ENCODE measurements around the gene MACC1. TPM values are rescaled to one million over a fixed set of nuclear protein-coding genes. Genes with fewer than 3 reads are reported as not detected.
A peak's percentile ranks its signal among the peaks of the same experiment; 100 is the strongest.
"Not testable (repeated sequence)": the region's sequence is repeated elsewhere in the genome, so short reads cannot be mapped to it uniquely, and the experiment has no call there.

Gene MACC1
- total RNA-seq, 1 donor: 6.7 TPM

DNA sequence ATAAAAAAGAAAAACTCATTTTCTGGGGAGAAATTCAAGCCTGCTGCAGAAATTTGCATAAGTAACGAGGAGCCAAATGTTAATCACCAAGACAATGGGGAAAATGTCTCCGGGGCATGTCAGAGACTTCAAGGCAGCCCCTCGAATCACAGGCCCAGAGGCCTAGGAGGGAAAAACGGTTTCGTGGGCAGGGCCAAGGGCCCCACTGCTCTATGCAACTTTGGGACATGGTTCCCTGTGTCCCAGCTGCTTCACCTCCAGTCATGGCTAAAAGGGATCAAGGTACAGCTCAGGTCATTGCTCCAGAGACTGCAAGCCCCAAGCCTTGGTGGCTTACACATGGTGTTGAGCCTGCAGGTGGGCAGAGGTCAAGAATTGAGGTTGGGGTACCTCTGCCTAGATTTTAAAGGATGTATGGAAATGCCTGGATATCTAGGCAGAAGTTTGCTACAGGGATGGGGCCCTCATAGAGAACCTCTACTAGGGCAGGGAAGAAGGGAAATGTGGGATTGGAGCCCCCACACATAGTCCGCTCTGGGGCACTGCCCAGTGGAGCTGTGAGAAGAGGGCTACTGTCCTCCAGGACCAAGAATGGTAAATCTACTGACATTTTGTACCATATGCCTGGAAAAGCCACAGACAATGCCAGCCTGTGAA, 8.4 kb downstream of the MACC1 start:
- no peak for DNase-seq (ENCODE audit: low read depth in 2 of 3, low spot score in 2 of 3)

DNA sequence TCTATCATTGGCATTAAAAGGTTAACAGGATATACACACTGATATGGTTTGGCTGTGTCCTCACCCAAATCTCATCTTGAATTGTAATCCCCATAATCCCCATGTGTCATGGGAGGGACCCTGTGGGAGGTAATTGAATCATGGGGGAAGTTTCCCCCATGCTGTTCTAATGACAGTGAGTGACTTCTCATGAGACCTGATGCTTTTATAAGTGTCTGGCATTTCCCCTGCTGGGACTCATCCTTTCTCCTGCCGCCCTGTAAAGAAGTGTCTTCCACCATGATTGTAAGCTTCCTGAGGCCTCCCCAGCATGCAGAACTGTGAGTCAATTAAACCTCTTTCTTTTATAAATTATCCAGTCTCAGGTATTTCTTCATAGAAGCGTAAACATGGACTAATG, 9.4 kb downstream of the MACC1 start:
- not testable (repeated sequence) for DNase-seq (ENCODE audit: low read depth in 2 of 3, low spot score in 2 of 3)

DNA sequence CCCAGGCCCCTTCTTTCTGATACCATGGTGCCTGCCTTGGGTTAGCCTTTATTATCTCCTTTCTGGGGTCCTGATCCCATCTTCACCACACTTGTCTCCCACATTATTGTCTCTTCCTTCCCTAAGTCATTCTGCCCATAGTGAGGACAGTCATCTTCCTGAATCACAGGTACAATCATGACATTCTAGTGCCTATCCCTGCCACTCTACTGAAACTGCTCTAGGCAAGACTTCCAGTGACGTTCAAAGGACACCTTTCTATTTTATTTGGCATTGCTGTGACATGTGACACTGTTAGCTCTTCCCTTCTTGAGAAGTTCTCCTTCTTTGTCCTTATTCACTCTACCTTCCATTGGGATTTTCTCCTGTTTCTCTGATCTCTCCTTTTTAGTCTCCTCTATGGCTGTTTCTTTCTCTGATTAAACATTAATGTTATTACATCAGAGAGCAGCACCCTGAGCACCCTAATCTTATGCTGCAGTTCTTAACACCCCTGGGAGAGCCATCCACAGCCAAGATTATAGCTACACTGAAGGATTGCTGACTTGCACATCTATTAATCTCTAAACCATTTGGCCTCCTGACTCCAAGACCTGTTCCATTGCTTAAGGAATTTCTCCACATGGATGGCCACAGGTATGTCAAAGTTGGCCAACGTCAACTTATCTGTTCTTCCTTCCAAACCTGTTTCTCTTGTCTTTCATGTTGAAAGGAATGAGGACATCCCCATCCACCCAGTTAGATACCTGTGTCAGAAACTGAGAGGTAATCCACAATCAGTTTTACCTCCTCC, 10.9 kb downstream of the MACC1 start:
- DNase-seq (ENCODE audit: low read depth in 2 of 3, low spot score in 2 of 3): no peak

DNA sequence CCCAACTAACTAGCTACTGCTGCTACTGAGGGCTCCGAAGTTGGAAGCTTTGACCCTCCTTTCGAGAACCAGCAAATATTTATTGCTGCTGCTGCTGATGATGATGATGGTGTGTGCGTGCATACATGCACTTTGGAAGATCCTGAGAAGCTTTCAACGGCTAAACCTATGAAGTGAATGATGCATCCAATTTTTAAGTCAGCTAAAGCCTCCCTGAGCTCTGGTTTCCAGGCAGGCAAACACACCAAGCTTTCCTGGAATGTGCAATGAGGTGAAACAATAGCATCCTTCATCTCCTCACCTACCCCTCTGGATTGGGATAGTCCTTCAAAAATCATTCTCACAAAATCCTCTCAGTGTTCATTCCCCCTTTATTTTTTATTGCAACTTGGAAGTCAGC, 13.9 kb downstream of the MACC1 start:
- no peak for DNase-seq (ENCODE audit: low read depth in 2 of 3, low spot score in 2 of 3)

DNA sequence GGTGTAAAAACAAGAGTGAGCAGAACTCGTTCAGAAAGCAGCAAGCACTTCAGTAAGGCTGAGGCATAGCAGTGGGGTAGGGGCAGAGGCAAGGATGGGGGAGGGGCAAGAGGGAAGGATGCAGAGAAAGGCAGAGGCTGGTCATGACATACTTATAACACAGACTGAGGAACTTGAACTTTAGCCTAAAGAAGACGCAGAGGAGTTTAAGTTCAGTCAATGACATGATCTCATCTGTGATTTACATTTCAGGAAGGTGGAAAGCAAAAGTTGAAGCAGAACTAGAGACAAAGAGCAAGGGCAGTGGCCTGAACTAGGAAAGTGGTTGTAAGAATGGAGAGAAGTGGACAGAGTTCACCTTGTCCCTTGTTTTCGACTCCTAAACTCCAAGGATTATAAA, 15.8 kb downstream of the MACC1 start:
- DNase-seq (ENCODE audit: low read depth in 2 of 3, low spot score in 2 of 3): peak in 2 of 3 donors; percentile 52 to 54

DNA sequence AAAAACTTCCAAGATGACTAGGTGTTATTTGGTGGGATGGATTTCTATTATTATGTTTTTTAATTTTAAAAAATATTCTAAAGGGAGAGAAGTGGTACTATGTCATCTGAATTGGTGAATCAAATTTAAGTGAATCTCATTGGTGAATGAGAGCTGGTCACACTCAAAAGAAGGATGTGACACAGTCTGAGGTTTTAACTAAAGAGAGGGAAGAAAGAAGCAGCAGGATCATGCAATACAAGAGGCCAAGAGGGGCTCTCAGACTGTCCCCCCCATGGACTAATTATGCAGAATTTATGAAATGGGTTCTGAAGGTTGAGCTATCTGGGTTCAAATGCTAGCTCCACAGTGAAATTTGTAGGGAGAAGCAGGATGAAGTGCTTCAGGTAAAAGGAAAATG, 16.2 kb downstream of the MACC1 start:
- DNase-seq (ENCODE audit: low read depth in 2 of 3, low spot score in 2 of 3): peak in 1 of 3 donors; percentile 35

DNA sequence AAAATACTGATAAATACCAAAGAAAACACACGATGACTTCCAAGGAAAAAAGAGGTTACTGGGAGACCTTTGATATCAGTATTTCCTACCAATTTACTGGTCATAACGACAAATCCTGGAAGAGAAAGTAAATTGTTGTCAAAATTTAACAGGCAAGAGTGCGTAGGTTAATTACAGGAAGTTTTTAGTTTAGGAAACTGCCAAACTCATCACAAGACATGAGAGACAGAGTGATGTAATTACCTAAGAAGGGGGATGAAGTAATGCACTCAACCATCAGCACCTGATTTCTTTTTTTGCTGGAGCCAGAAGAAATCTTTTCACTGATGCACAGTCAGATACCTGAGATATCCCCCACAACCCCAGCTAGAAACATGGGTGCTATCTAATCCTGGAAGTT, 16.8 kb downstream of the MACC1 start:
- peak in 1 of 3 donors; percentile 34 for DNase-seq (ENCODE audit: low read depth in 2 of 3, low spot score in 2 of 3)

DNA sequence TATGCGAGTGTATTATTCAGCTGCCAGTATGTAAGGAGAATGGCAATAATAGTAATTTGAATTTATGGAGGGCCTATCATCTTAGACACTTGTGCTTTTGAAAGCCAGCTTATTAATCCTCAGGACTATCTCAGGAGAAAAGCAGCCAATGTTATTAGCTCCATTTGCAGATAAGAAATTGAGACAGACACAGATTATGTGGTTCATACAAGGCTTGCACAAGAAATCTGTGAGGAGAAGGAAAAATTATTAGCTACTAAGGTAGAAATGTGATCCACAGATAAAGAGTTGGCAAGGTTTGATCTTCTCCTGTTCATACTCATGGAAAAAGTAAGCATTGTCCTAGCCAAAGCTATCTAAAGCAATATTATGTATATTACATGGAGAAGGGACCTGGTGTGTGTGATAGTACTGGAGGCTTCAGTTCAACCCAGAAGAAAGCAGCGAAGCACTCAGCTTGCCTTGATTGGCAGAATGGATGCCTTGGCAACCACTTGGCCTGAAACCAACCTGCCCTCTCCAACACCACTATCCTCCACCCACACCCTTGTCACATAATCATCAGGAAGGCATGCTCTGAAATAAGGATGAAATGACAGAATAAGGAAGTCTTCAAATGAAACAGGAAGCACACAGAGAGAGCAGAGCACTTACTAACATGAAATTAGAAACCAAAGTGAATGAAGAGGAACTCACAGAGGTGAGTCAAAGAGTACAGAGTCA, 18.0 kb downstream of the MACC1 start:
- peak in 2 of 3 donors; percentile 87 to 95 for DNase-seq (ENCODE audit: low read depth in 2 of 3, low spot score in 2 of 3)

DNA sequence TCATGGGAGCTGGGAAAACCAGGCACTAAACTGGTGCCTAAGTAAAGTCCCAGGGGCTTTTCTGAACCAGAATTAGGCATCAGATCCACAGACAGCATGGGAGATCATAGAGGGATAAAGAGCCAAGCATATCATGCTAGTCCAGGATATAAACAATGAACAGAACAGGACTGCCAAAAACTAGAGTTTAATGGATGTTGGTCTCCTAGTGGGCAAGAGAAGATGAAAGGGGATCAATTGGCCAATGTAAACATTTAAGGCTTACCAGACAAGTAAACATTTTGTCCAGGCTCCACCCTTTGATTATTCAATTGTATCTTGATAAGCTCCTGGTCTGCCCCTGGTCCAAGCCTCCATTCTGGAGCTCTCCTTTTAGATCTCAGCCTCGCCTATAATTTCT, 18.9 kb downstream of the MACC1 start:
- DNase-seq (ENCODE audit: low read depth in 2 of 3, low spot score in 2 of 3): no peak

DNA sequence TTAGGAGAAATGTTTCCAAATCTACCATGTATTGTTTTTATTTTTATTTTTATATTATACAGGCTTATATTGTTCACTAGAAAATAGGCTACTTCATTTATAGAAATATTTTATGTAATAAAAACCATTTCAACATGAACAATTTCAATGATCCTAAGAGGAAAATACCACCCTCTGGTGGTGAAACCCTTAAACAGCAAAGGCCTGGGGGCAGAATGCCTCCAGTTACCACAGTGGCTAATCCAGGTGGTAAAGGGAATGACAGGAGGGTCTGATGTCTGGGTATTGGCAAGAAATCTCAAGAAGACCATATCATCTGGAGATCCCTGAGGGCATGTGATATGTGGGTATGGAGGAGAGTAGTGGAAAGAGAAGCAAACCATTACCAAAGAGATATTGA, 19.3 kb downstream of the MACC1 start:
- DNase-seq (ENCODE audit: low read depth in 2 of 3, low spot score in 2 of 3): no peak

DNA sequence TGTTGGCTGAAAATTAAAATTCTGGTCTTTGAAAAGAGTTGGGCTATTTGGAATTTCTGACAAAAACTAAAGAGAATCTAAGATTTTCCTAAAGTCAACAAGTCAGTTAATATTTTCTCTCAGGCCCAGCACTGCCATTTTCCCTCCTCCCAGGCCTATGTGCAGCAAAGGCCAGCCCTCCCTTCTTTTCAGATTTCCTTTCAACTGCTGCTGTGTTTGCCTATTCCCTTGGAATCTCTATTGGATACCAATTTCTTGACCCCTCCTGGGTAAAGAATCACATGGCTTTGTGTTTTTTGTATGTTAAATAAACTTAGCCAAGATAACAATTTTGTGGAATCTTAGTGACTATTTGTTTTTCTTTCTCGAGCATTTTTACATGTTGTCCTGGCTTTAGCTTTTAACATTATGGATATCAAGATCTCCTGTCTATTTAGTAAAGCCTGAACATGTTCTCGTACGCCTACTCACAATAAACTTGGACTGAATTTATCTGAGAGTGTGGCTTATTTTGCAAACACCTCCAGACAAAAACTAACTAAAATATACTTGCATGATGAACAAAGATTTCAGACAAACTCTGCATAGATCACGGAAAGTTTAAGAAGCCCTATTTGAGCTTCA, 19.9 kb downstream of the MACC1 start:
- DNase-seq (ENCODE audit: low read depth in 2 of 3, low spot score in 2 of 3): no peak

DNA sequence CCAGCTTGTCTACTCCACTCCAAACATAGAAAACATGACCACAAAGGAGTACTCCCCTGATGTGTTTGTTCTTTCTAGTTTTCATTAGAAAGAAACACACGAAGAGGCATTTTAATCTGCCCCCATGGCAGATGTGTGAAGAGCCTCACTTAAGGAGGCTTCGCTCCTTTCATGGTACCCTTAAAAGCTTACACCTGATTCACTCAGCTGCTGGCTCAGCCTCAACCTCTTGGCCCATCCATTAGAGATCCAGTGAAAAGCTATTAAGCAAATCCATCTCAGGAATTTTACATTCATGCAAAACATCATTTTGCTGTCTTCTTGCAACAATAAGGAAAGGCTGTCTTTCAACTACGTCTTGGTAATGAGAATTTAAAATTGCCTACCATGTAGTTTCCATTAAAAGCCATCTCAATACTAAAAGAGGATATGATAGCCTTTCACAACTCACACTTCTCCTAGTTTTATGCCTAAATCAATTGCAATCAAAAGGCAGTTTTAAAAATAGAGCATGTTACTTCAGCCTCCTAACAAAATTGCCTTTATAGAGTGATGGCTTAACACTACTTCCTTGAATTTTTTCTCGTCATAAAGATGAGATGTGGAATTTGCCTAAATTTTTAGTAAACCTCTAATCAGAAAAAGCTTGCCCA, 22.7 kb downstream of the MACC1 start:
- DNase-seq (ENCODE audit: low read depth in 2 of 3, low spot score in 2 of 3): no peak

DNA sequence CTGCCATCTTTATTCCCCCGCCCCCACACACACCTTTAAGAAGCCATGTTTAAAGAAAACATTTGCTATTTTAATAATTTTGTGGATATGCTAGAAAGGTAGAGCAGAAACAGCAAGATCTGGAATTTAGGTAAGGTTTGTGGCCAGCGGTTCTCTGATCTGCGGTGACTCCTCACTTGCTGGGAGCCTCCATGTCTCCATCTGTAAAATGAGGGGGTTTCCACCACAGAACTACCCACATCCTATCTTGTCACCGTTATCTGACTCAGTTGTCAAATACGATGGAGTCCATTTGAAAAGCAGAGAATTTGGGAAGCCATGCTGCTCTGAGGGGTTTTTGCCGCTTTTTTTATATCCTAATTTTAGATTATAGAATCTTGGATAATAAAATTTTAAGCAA, 23.3 kb downstream of the MACC1 start:
- no peak for DNase-seq (ENCODE audit: low read depth in 2 of 3, low spot score in 2 of 3)

DNA sequence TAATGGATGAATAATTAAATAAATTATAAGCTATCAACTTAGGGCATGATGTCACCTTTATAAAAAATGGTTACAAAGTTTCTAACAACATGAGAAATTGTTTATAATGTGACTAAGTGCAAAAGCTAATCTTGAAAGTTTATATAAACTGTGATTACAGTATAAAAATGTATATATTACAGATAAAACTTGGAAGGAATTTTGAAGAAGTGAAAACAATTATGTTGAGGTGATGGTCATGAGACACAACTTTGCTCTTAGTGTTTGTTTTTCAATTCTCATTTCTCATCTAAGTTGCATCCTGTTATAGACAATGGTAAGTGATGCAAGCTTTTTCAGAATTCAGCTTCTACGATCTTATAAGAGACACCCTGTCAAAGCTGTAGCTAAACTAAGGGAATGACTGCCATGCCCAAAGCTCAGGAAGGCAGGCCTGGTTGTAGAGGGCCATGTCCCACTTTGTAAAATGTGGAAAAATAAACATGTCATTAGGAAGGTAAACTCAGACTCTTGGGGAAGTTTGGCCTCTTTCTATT, 23.9 kb downstream of the MACC1 start:
- no peak for DNase-seq (ENCODE audit: low read depth in 2 of 3, low spot score in 2 of 3)

DNA sequence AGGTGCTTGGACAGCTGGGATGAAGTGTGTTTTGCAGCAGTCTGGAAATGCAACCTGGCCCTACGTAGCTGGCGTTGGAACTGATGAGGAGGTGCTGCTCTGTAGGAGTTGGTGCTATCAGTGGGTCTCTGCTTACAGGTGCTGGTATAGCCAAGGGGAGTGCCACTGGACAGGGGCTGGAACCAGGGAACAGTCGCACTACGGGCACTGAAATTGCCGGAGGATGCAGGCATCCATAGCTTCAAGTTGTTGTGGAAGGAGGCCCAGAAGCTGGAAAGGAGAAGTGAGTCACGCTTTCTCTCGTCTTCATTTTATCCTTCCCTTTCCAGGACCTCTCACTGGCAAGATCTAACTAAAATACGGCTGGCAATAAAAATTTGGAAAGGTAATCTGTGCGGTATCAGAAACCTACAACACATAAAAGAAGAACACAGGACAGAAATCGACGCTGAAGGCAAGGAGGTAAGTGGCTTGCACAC, 25.8 kb downstream of the MACC1 start:
- no peak for DNase-seq (ENCODE audit: low read depth in 2 of 3, low spot score in 2 of 3)

DNA sequence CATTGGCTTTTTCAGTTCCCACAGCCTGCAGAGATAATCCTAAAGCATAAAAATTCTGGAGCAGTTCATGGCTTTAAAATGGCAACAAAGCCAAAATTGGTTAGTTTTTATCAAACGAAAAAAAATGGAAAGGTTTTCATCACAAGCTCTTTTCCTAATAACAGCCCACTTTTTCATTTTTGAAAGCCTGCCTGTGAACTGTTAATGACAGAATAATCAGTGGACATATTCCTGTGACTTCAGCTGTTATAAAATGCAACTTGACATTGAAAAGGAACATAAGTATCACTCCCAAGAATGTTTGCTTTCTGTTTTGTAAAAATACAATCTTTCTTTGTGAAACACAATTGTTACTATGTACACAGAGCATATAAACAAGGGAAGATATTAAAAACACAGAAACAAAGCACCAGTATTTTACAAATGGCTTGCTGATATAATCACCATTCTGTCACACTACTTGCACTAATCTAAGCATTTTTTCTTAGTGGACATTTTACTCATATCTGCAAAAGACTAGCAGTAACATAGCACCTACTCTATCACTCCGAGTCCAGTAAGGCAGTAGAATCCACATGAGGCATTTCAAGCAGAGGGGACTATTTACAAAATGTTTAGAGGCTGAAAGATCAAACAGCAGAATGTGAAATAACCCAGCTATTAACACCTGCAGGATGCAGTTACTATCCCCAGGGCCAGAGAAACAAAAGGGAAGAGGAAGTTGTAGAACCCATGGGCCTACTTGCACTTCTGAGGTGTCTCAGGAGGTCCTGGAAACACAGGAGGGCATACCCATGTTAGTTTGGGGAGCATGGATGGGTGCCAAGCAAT, 26.4 kb downstream of the MACC1 start:
- peak in 1 of 3 donors; percentile 43 for DNase-seq (ENCODE audit: low read depth in 2 of 3, low spot score in 2 of 3)

DNA sequence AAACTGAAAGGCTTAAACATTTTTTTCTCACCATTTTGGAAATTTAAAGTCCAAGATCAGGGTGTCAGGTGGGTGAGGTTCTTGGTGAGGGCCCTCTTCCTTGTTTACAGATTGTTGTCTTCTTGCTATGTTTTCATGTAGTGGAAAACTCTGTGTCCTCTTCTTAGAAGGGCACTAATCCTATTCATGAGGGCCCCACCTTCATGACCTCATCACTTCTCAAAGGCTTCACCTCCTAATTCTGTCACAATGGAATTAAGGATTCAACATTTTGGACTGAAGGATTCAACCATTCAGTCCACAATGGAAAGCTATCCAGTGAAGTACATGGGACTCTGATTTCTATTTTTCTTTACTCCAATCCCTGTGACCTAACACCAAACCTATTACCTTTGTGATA, 27.3 kb downstream of the MACC1 start:
- DNase-seq (ENCODE audit: low read depth in 2 of 3, low spot score in 2 of 3): no peak

DNA sequence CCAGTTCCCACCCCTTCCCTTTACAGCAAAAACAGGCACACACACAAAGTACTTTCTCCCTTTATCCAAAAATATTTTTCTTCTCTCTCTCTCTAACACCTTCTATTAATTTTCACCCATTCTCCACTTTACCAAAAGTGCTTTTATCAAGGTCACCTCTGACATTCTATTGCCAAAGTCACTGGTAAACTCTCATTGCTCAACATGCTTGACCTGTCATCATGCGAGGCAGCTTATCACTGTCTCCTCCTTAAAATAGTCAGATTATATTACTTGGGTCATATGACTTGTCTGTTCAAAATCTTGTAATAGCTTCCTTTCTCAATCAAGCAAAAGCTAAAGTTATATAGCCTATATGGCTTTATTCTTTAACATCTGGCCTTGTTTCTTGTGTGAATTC, 28.6 kb downstream of the MACC1 start:
- DNase-seq (ENCODE audit: low read depth in 2 of 3, low spot score in 2 of 3): no peak

DNA sequence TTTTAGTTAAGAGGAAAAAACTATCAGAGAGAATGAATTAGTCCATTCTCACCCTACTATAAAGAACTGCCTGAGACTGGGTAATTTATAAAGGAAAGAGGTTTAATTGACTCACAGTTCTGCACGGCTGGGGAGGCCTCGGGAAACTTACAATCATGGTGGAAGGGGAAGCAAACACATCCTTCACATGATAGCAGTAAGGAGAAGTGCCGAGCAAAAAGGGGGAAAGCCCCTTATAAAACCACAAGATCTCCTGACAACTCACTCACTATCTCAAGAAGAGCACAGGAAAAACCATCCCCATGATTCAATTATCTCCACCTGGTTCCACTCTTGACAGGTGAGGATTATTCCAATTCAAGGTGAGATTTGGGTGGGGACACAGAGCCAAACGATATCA, 29.3 kb downstream of the MACC1 start:
- DNase-seq (ENCODE audit: low read depth in 2 of 3, low spot score in 2 of 3): peak in 1 of 3 donors; percentile 30

All from hematopoietic multipotent progenitor cell (in vitro differentiated cells).